H1 (cell line): Measurements from ENCODE around the gene PHGDH. TPM values are rescaled to one million over a fixed set of nuclear protein-coding genes. Genes with fewer than 3 reads are reported as not detected.
A peak's percentile ranks its signal among the peaks of the same experiment; 100 is the strongest.

Source experiments
- CTCF ChIA-PET: fragments of 300-600 bp; sonication (Branson Sonifier 250); formaldehyde crosslinking; loops from one replicate; lab custom pipeline; 2021; ENCODE audit not compliant: partially characterized antibody; lab: Charles Lee
- POLR2A ChIA-PET: fragments of 300-600 bp; sonication (Branson Sonifier 250); formaldehyde crosslinking; loops from one replicate; lab custom pipeline; 2021; ENCODE audit warnings: inconsistent platforms; ENCODE audit not compliant: partially characterized antibody; lab: Charles Lee
- DNase-seq, 2 experiments: peaks; one replicate each; pipeline versions ENCODE4 v3.0.0 to v3.0.0-alpha.2; 2010 to 2022; ENCODE audit warnings: low spot score in 2 of 2, low read depth in 1 of 2, mixed read lengths in 1 of 2
- FAIRE-seq: peaks from 2 replicates; lab custom pipeline; 2011; peaks lifted over from hg19 to GRCh38; lab: Jason Lieb, UNC
- H2AFZ ChIP-seq: 2 replicates; pipeline ENCODE4 v1.8.1; 2012; ENCODE audit warnings: low read length, inconsistent platforms
- H2AK5ac ChIP-seq: 2 replicates; pipeline ENCODE4 v1.6.1; 2013; ENCODE audit warnings: low read depth, low read length
- H2BK120ac ChIP-seq: replicated peaks from 2 replicates; pipeline ENCODE3; 2013; ENCODE audit warnings: low read depth, low read length, inconsistent platforms
- H2BK12ac ChIP-seq: 2 replicates; pipeline ENCODE4 v1.6.1; 2013; ENCODE audit warnings: low read depth, low read length
- H2BK15ac ChIP-seq: 2 replicates; pipeline ENCODE4 v1.6.1; 2013; ENCODE audit warnings: low read length
- H2BK20ac ChIP-seq: 2 replicates; pipeline ENCODE4 v1.6.1; 2013; ENCODE audit warnings: low read length
- H2BK5ac ChIP-seq: 2 replicates; pipeline ENCODE4 v1.6.1; 2013; ENCODE audit warnings: low read depth, low read length
- H3K14ac ChIP-seq: 2 replicates; pipeline ENCODE4 v1.6.1; 2013; ENCODE audit warnings: inconsistent platforms; ENCODE audit not compliant: insufficient read length
- H3K18ac ChIP-seq: 2 replicates; pipeline ENCODE4 v1.6.1; 2013; ENCODE audit warnings: low read length; ENCODE audit errors: extremely low read depth
- H3K23ac ChIP-seq: 2 replicates; pipeline ENCODE4 v1.6.1; 2013; ENCODE audit warnings: inconsistent platforms; ENCODE audit not compliant: insufficient read length
- H3K23me2 ChIP-seq: 2 replicates; pipeline ENCODE4 v1.6.1; 2013; ENCODE audit warnings: low read depth, low read length
- H3K27ac ChIP-seq: 2 replicates; pipeline ENCODE4 v1.6.1; 2011; ENCODE audit warnings: low read depth, low read length, inconsistent platforms
- H3K27me3 ChIP-seq, 4 experiments: replicated peaks in 1 of 4; 1 replicate in 1 of 4; 2 replicates in 3 of 4; pipeline versions ENCODE4 v1.6.1 to v1.8.1; 2011 to 2013; ENCODE audit warnings: low read length in 3 of 4, mild to moderate bottlenecking in 3 of 4, inconsistent platforms in 2 of 4, mixed read lengths in 2 of 4, moderate library complexity in 1 of 4; ENCODE audit not compliant: control insufficient read depth in 3 of 4, insufficient read depth in 3 of 4; ENCODE audit errors: extremely low read depth in 1 of 4
- H3K36me3 ChIP-seq, 4 experiments: 2 replicates each; pipeline versions ENCODE4 v1.6.1 to v1.8.1; 2011 to 2013; ENCODE audit warnings: mild to moderate bottlenecking in 4 of 4, low read length in 3 of 4, moderate library complexity in 2 of 4, control low read depth in 1 of 4, inconsistent platforms in 1 of 4; ENCODE audit not compliant: insufficient read depth in 4 of 4, control insufficient read depth in 2 of 4
- H3K4ac ChIP-seq: replicated peaks from 2 replicates; pipeline ENCODE3; 2013; ENCODE audit warnings: low read length, low read depth, mixed read lengths, inconsistent platforms; ENCODE audit not compliant: insufficient read length
- H3K4me1 ChIP-seq, 4 experiments: replicated peaks in 1 of 4; 1 replicate in 1 of 4; 2 replicates in 3 of 4; pipeline versions ENCODE4 v1.6.1 to v1.8.1; 2011 to 2013; ENCODE audit warnings: low read length in 3 of 4, inconsistent platforms in 2 of 4, mixed read lengths in 1 of 4; ENCODE audit not compliant: insufficient read depth in 4 of 4, control insufficient read depth in 3 of 4
- H3K4me2 ChIP-seq, 2 experiments: 2 replicates each; pipeline versions ENCODE4 v1.6.1 to v1.8.1; 2011 to 2013; ENCODE audit warnings: low read depth in 2 of 2, low read length in 2 of 2, control low read depth in 1 of 2, inconsistent platforms in 1 of 2, mild to moderate bottlenecking in 1 of 2; ENCODE audit not compliant: insufficient read depth in 1 of 2
- H3K4me3 ChIP-seq, 4 experiments: fragments of 200-600, 300-600 bp in 1 of 4; sonication (generic), shearing (Covaris generic), sonication (Bioruptor Twin) in 1 of 4; 2 replicates each; pipeline versions ENCODE4 v1.5.1 to v1.8.1; 2011 to 2016; ENCODE audit warnings: low read length in 4 of 4, low read depth in 3 of 4, control low read depth in 2 of 4, inconsistent platforms in 2 of 4, mild to moderate bottlenecking in 2 of 4, mixed read lengths in 1 of 4, moderate library complexity in 1 of 4; ENCODE audit not compliant: insufficient read depth in 2 of 4; ENCODE audit errors: extremely low read depth in 1 of 4
- H3K56ac ChIP-seq: replicated peaks from 2 replicates; pipeline ENCODE3; 2013; ENCODE audit warnings: low read depth, mild to moderate bottlenecking, mixed read lengths, low read length, inconsistent platforms; ENCODE audit not compliant: insufficient read length
- H3K79me1 ChIP-seq: 2 replicates; pipeline ENCODE4 v1.6.1; 2013; ENCODE audit warnings: low read depth, low read length, control low read depth
- H3K79me2 ChIP-seq, 2 experiments: 2 replicates each; pipeline versions ENCODE4 v1.6.1 to v1.8.1; 2012 to 2013; ENCODE audit warnings: low read length in 2 of 2, mild to moderate bottlenecking in 2 of 2, inconsistent platforms in 1 of 2; ENCODE audit not compliant: insufficient read depth in 2 of 2, control insufficient read depth in 1 of 2
- H3K9ac ChIP-seq, 4 experiments: replicated peaks in 1 of 4; 1 replicate in 1 of 4; 2 replicates in 3 of 4; pipeline versions ENCODE4 v1.6.1 to v1.8.1; 2011 to 2013; ENCODE audit warnings: low read depth in 3 of 4, low read length in 3 of 4, control low read depth in 2 of 4, mild to moderate bottlenecking in 2 of 4, moderate library complexity in 2 of 4, inconsistent platforms in 1 of 4; ENCODE audit errors: extremely low read depth in 1 of 4
- H3K9me3 ChIP-seq, 2 experiments: 2 replicates each; pipeline versions ENCODE4 v1.6.1 to v1.8.1; 2012 to 2013; ENCODE audit warnings: mild to moderate bottlenecking in 2 of 2, moderate library complexity in 2 of 2, control low read depth in 1 of 2, inconsistent platforms in 1 of 2, low read depth in 1 of 2, low read length in 1 of 2, mixed read lengths in 1 of 2; ENCODE audit not compliant: insufficient read depth in 2 of 2
- H4K20me1 ChIP-seq, 2 experiments: replicated peaks in 1 of 2; 2 replicates each; pipeline versions ENCODE3 to v1.8.1; 2011 to 2013; ENCODE audit warnings: inconsistent platforms in 2 of 2, low read length in 2 of 2, mild to moderate bottlenecking in 1 of 2; ENCODE audit not compliant: insufficient read depth in 2 of 2, control insufficient read depth in 1 of 2
- H4K5ac ChIP-seq: 2 replicates; pipeline ENCODE4 v1.6.1; 2013; ENCODE audit warnings: low read length, low read depth, mixed read lengths, inconsistent platforms; ENCODE audit not compliant: insufficient read length
- H4K8ac ChIP-seq: 2 replicates; pipeline ENCODE4 v1.8.0; 2013; ENCODE audit warnings: mild to moderate bottlenecking, moderate library complexity, low read length, inconsistent platforms; ENCODE audit not compliant: insufficient read depth; ENCODE audit errors: extremely low read depth
- H4K91ac ChIP-seq: replicated peaks from 2 replicates; pipeline ENCODE3; 2013; ENCODE audit warnings: low read length, mixed read lengths, inconsistent platforms; ENCODE audit not compliant: insufficient read length
- CTBP2 ChIP-seq: IDR thresholded peaks from 2 replicates; pipeline ENCODE4 v1.7.0; 2011; ENCODE audit warnings: borderline replicate concordance, mild to moderate bottlenecking, moderate library complexity, mixed read lengths, low read length; ENCODE audit not compliant: insufficient read depth, insufficient read length
- JUND ChIP-seq: IDR thresholded peaks from 2 replicates; pipeline ENCODE4 v1.6.1; 2011; ENCODE audit warnings: mild to moderate bottlenecking, improper control_type of control experiment, low read length
- POLR2A ChIP-seq, 2 experiments: IDR thresholded peaks; 1 replicate in 1 of 2; 2 replicates in 1 of 2; pipeline ENCODE4 v1.6.1; 2011; ENCODE audit warnings: low read depth in 2 of 2, low read length in 2 of 2, mild to moderate bottlenecking in 2 of 2; ENCODE audit errors: control extremely low read depth in 1 of 2
- POU5F1 ChIP-seq: IDR thresholded peaks from 2 replicates; pipeline ENCODE4 v1.6.1; 2011; ENCODE audit warnings: low read depth, mild to moderate bottlenecking, low read length, moderate library complexity
- RAD21 ChIP-seq, 2 experiments: IDR thresholded peaks in 1 of 2; conservative IDR thresholded peaks in 1 of 2; 2 replicates each; pipeline ENCODE4 v1.6.1; 2011; ENCODE audit warnings: low read depth in 2 of 2, low read length in 2 of 2, improper control_type of control experiment in 1 of 2, inconsistent platforms in 1 of 2, mild to moderate bottlenecking in 1 of 2, moderate library complexity in 1 of 2
- RFX5 ChIP-seq: IDR thresholded peaks from 2 replicates; pipeline ENCODE4 v1.6.1; 2011; ENCODE audit warnings: low read depth, low read length, improper control_type of control experiment, borderline replicate concordance
- RXRA ChIP-seq: IDR thresholded peaks from 2 replicates; pipeline ENCODE4 v1.6.1; 2011; ENCODE audit warnings: low read depth, mild to moderate bottlenecking, low read length, moderate library complexity; ENCODE audit not compliant: insufficient read depth
- SAP30 ChIP-seq: fragments of 300-600 bp; sonication (generic); IDR thresholded peaks from 2 replicates; pipeline ENCODE4 v1.7.1; 2012; ENCODE audit warnings: low read length, moderate library complexity, mild to moderate bottlenecking, inconsistent platforms; ENCODE audit not compliant: insufficient read depth, insufficient replicate concordance
- WGBS, 2 experiments: shearing (Covaris generic) in 1 of 2; methylation state at CpG; one replicate each; pipeline versions ENCODE4 v1.1.6 to v1.1.7; 2013 to 2015; ENCODE audit warnings: low lambda C conversion rate in 2 of 2, mixed read lengths in 2 of 2, inconsistent platforms in 1 of 2, low coverage in 1 of 2, missing lambda C conversion rate in 1 of 2; ENCODE audit not compliant: insufficient replicate concordance in 2 of 2, insufficient coverage in 1 of 2, insufficient read length in 1 of 2; ENCODE audit errors: extremely low coverage in 1 of 2, missing lambda C conversion rate in 1 of 2; 5-methylcytosine and 5-hydroxymethylcytosine counted together
- polyA plus RNA-seq, 7 experiments: library from polyadenylated mRNA; depleted of rRNA in 3 of 7; stranded (reverse) in 5 of 7; unstranded in 2 of 7; fragments of >200 nt in 5 of 7; fragments of 200-250 nt in 2 of 7; gene quantifications; 1 replicate in 5 of 7; 2 replicates in 1 of 7; 4 replicates in 1 of 7; pipeline versions ENCODE4 v1.2.1 to v1.2.3, GENCODE V29; 2011 to 2013; ENCODE audit warnings: missing spikeins in 2 of 7, mixed read lengths in 2 of 7
- total RNA-seq: library from RNA; stranded (reverse); fragmentation: NEBNext Ultra II Directional; extraction: Animal tissue kit (Norgen Biotek cat#: 25700); gene quantifications from 2 replicates; pipeline ENCODE4 v1.2.1, GENCODE V29; 2021
- TF ChIP-seq, protein P1 (sequence below): IDR thresholded peaks from 2 replicates; pipeline ENCODE4 v1.6.1; 2011; ENCODE audit warnings: low read length, improper control_type of control experiment

The PHGDH gene
- total and polyA plus RNA-seq, 2 of the 8 experiments (the other 6 are each of a cell fraction or from before 2014, with no cell fraction given) = 358 to 687 TPM

DNA sequence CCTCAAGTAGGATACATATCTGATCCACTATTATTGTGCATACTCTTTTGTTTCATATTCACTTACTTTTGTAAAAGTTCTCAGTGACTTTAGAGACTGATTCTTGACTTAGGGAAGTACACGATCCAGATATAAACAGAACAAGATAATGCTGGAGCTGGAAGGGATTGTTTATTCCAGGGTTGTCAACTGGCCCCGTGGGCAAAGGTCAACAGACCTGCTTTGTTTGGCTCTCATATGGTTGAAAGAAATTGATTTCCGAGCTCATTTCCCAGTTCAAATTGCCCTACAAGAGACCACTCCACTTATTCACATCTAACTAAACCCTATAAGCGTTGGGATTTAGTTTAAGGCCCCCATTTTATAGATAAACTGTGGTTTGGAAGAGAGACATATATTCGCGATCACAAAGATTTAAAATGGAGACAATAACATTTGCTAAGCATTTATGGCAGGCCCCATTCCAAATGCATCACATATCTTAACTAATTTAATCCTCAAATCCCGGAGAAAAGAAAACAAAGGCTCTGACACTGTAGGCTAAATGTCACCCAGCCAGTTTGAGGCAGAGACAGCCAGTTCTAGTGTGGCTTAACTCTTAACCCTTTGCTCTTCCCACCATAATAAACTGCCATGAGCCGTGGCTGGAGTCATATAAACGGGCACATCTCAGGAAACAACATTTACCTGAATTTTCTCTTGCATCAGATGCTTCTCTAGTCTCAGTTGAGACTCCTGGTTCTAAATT, 78.9 kb downstream of the PHGDH start:
- Histone ChIP-seq H3K79me2 (no peaks in the 10 kb centered on the region), H3K36me3 (no peaks in the 10 kb centered on the region), H2BK20ac (no peak overlapping the region), H4K8ac (no peak overlapping the region), H3K9me3 (no peaks in the 10 kb centered on the region), H3K4me3 (no peak overlapping the region), H2BK5ac (no peak overlapping the region), H3K4me1 (peaks cover 0 to 3% (median 0%) of the 10 kb centered on the region in 4 experiments; a peak in 1 of 7 replicates), H2AK5ac (no peak overlapping the region), H3K27ac (no peak overlapping the region), H4K91ac (no peak overlapping the region), H3K23ac (no peak overlapping the region), H2AFZ (no peak overlapping the region), H3K9ac (no peak overlapping the region), H3K23me2 (no peaks in the 10 kb centered on the region; the same call in 1 of the 2 replicates), H3K4me2 (no peak overlapping the region), H2BK120ac (no peak overlapping the region), H3K79me1 (no peaks in the 10 kb centered on the region), H3K4ac (no peak overlapping the region), H2BK15ac (no peak overlapping the region), H3K18ac (no peak overlapping the region), H4K20me1 (no peaks in the 10 kb centered on the region), H2BK12ac (no peak overlapping the region), H3K14ac (no peak overlapping the region), H3K27me3 (no peaks in the 10 kb centered on the region), H4K5ac (no peak overlapping the region), H3K56ac (no peak overlapping the region)
- DNase-seq = peak in 1 of 2 experiments; percentile 1
- POLR2A ChIA-PET = no interaction called here
- WGBS, 2 experiments = 87% methylated on average over 9 of the region's 9 CpGs; no CpG with 5 or more reads in 1 of the 2 experiments
- no peak for FAIRE-seq
- CTCF ChIA-PET = interaction anchor here (1.5 to 11.9 kb wide), 2 partner anchors 17 to 80 kb away, joined by 4 to 76 read pairs; partner anchors contain the start of gene REG4
- TF ChIP-seq CTBP2 (no peak), SAP30 (no peak), RXRA (no peak), JUND (no peak), RFX5 (no peak), POLR2A (IDR thresholded peaks at IDR 0.05; ENCODE audit: control extremely low read depth in 1 of 2, low read depth in 2 of 2, low read length in 2 of 2) (no peak), RAD21 (IDR thresholded peaks at IDR 0.05 in 1 of 2, conservative IDR thresholded peaks at IDR 0.05 in 1 of 2; ENCODE audit: low read depth in 2 of 2, low read length in 2 of 2) (no peak), POU5F1 (no peak)
- TF ChIP-seq, protein P1, sequence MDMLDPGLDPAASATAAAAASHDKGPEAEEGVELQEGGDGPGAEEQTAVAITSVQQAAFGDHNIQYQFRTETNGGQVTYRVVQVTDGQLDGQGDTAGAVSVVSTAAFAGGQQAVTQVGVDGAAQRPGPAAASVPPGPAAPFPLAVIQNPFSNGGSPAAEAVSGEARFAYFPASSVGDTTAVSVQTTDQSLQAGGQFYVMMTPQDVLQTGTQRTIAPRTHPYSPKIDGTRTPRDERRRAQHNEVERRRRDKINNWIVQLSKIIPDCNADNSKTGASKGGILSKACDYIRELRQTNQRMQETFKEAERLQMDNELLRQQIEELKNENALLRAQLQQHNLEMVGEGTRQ = no peak
